Measurements from ENCODE around the gene CETP. TPM values are rescaled to one million over a fixed set of nuclear protein-coding genes. Genes with fewer than 3 reads are reported as not detected.

The CETP gene
- total and polyA plus RNA-seq, 2 of the 8 experiments (the other 6 are each of a cell fraction or from before 2014, with no cell fraction given), result not detected

DNA sequence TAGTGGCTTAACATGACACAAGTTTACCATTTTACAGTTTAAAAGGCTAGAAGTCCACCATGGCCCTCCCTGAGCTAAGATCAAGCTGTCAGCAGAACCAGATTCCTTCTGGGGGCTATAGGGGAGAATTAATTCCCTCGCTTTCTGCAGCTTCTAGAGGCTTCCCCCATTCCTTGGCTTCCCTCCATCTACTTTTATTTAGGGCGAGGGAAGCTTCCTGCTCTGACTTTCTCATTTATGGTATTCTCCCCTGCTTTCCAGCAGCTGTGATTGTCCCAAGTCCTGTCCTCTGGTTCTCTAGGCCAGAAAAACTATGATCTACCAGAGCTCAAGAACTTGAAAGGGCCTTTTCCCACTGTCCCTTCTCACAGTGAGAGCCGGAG, 4.3 kb downstream of the CETP start:
- no peak for TF ChIP-seq JUN (IDR thresholded peaks at IDR 0.05; ENCODE audit: low read depth, low read length)
- no peak for TF ChIP-seq SP1 (IDR thresholded peaks at IDR 0.05; ENCODE audit: low read depth, low read length)
- TF ChIP-seq RFX5 (IDR thresholded peaks at IDR 0.05; ENCODE audit: borderline replicate concordance, low read depth, low read length), result no peak
- no peak for TF ChIP-seq TBP (IDR thresholded peaks at IDR 0.05; ENCODE audit: low read depth, low read length)
- no peak for TF ChIP-seq RBBP5 (IDR thresholded peaks at IDR 0.05; ENCODE audit: borderline replicate concordance, low read depth, low read length)
- no peak for TF ChIP-seq ZNF274 (IDR thresholded peaks at IDR 0.05; ENCODE audit: borderline replicate concordance, extremely low read depth, low read length)
- no peak for TF ChIP-seq CBX5 (IDR thresholded peaks at IDR 0.05; ENCODE audit: low read depth, low read length)
- TF ChIP-seq HDAC2 (IDR thresholded peaks at IDR 0.05; ENCODE audit: borderline replicate concordance in 1 of 2, low read depth in 2 of 2, low read length in 2 of 2), result no peak
- TF ChIP-seq TAF1 (IDR thresholded peaks at IDR 0.05; ENCODE audit: low read depth, low read length), result no peak
- TF ChIP-seq CBX8 (IDR thresholded peaks at IDR 0.05; ENCODE audit: borderline replicate concordance, low read depth, low read length), result no peak
- no peak for TF ChIP-seq NANOG (IDR thresholded peaks at IDR 0.05; ENCODE audit: insufficient read depth, low read depth, low read length, poor library complexity, severe bottlenecking)
- no peak for TF ChIP-seq CHD1 (IDR thresholded peaks at IDR 0.05; ENCODE audit: low read depth, low read length)
- no peak for TF ChIP-seq POU5F1 (IDR thresholded peaks at IDR 0.05; ENCODE audit: low read depth, low read length)
- TF ChIP-seq SRF (IDR thresholded peaks at IDR 0.05; ENCODE audit: low read depth, low read length), result no peak
- no peak overlapping the region for H2BK15ac ChIP-seq (ENCODE audit: low read length)
- H2BK120ac ChIP-seq (replicated peaks; ENCODE audit: low read depth, low read length), result no peak overlapping the region
- H2BK12ac ChIP-seq (ENCODE audit: low read depth, low read length), result no peak overlapping the region
- H3K56ac ChIP-seq (replicated peaks; ENCODE audit: insufficient read length, low read depth, low read length), result no peak overlapping the region
- ChIA-PET CTCF (ENCODE audit: partially characterized antibody) (interaction anchor here (0.7 to 8.2 kb wide), 19 partner anchors 11 to 203 kb away, joined by 3 to 75 read pairs (median 5); partner anchors contain the start of gene NLRC5), POLR2A (ENCODE audit: partially characterized antibody) (interaction anchor here (0.6 kb wide), 1 partner anchor 32 kb away, joined by 3 read pairs; no protein-coding TSS in a partner anchor)
- WGBS, 2 experiments (ENCODE audit: extremely low coverage in 1 of 2, insufficient coverage in 1 of 2, insufficient read length in 1 of 2, insufficient replicate concordance in 2 of 2, low coverage in 1 of 2, low lambda C conversion rate in 2 of 2, missing lambda C conversion rate in 1 of 2), result 81% methylated on average over 3 of the region's 3 CpGs; no CpG with 5 or more reads in 1 of the 2 experiments
- H2BK20ac ChIP-seq (ENCODE audit: low read length), result no peak overlapping the region
- H3K4me1 ChIP-seq (replicated peaks in 1 of 4; ENCODE audit: control insufficient read depth in 3 of 4, insufficient read depth in 4 of 4, low read length in 3 of 4), result peaks cover 0 to 2% (median 1%) of the 10 kb centered on the region in 4 experiments; a peak in 4 of 7 replicates
- no peaks in the 10 kb centered on the region for H3K36me3 ChIP-seq (ENCODE audit: control insufficient read depth in 2 of 4, insufficient read depth in 4 of 4, low read length in 3 of 4)
- no peak overlapping the region for H3K23ac ChIP-seq (ENCODE audit: insufficient read length)
- no peak overlapping the region for H3K4ac ChIP-seq (replicated peaks; ENCODE audit: insufficient read length, low read depth, low read length)
- no peaks in the 10 kb centered on the region; a peak in 1 of 7 replicates for H3K27me3 ChIP-seq (replicated peaks in 1 of 4; ENCODE audit: control insufficient read depth in 3 of 4, extremely low read depth in 1 of 4, insufficient read depth in 3 of 4, low read length in 3 of 4)
- H4K5ac ChIP-seq (ENCODE audit: insufficient read length, low read depth, low read length), result no peak overlapping the region
- H4K8ac ChIP-seq (ENCODE audit: extremely low read depth, insufficient read depth, low read length), result no peak overlapping the region
- no peaks in the 10 kb centered on the region for H3K79me2 ChIP-seq (ENCODE audit: control insufficient read depth in 1 of 2, insufficient read depth in 2 of 2, low read length in 2 of 2)
- no peak overlapping the region for H3K4me2 ChIP-seq (ENCODE audit: insufficient read depth in 1 of 2, low read depth in 2 of 2, low read length in 2 of 2)
- H2BK5ac ChIP-seq (ENCODE audit: low read depth, low read length), result no peak overlapping the region
- no peak overlapping the region for H3K27ac ChIP-seq (ENCODE audit: low read depth, low read length)
- H3K79me1 ChIP-seq (ENCODE audit: low read depth, low read length), result no peaks in the 10 kb centered on the region
- no peak overlapping the region for H3K4me3 ChIP-seq (ENCODE audit: extremely low read depth in 1 of 4, insufficient read depth in 2 of 4, low read depth in 3 of 4, low read length in 4 of 4)
- no peak overlapping the region for H3K18ac ChIP-seq (ENCODE audit: extremely low read depth, low read length)
- DNase-seq (ENCODE audit: low read depth in 1 of 2, low spot score in 2 of 2) (no peak), FAIRE-seq (no peak)
- H3K23me2 ChIP-seq (ENCODE audit: low read depth, low read length), result no peaks in the 10 kb centered on the region
- no peaks in the 10 kb centered on the region for H4K20me1 ChIP-seq (replicated peaks in 1 of 2; ENCODE audit: control insufficient read depth in 1 of 2, insufficient read depth in 2 of 2, low read length in 2 of 2)
- H3K14ac ChIP-seq (ENCODE audit: insufficient read length), result no peak overlapping the region
- H3K9ac ChIP-seq (replicated peaks in 1 of 4; ENCODE audit: extremely low read depth in 1 of 4, low read depth in 3 of 4, low read length in 3 of 4), result no peak overlapping the region
- H2AFZ ChIP-seq (ENCODE audit: low read length), result no peak overlapping the region
- H3K9me3 ChIP-seq (ENCODE audit: insufficient read depth in 2 of 2, low read depth in 1 of 2, low read length in 1 of 2), result no peaks in the 10 kb centered on the region
- H2AK5ac ChIP-seq (ENCODE audit: low read depth, low read length), result no peak overlapping the region
- H4K91ac ChIP-seq (replicated peaks; ENCODE audit: insufficient read length, low read length), result no peak overlapping the region
